GM12801 (cell line): Measurements from ENCODE around the gene RMND1.

Experiments
- TF ChIP-seq, protein P1 (sequence below): IDR thresholded peaks from one replicate; pipeline ENCODE4 v1.5.1; 2011; ENCODE audit warnings: control low read depth; ENCODE audit not compliant: insufficient read length; ENCODE audit errors: extremely low read depth

RMND1 gene

DNA sequence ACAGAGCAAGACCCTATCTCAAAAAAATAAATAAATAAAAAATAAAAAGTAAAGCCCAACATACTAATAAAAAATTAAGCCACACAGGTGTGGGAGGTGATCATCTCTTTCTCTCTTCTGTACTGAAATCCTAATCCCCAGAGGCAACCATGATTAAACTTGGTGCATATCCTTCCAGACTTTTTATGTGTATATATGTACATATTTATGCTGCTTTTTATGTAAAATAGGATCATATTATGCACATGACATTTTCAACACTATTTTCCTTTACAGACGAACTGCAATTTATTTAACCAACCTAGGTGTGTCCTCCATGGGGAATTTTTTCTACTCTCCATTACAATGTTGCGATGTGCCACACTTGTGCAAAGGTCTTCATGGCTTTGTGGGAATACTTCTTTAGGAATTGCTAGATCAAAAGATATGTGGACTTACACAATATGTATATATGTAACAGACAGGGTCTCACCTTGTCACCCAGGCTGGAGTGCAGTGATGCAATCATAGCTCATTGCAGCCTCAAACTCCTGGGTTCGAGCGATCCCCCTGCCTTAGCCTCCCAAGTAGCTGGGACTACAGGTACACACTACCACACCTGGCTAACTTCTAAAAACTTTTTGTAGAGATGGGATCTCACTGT lies 23.7 kb downstream of the RMND1 start:
- TF ChIP-seq, protein P1, sequence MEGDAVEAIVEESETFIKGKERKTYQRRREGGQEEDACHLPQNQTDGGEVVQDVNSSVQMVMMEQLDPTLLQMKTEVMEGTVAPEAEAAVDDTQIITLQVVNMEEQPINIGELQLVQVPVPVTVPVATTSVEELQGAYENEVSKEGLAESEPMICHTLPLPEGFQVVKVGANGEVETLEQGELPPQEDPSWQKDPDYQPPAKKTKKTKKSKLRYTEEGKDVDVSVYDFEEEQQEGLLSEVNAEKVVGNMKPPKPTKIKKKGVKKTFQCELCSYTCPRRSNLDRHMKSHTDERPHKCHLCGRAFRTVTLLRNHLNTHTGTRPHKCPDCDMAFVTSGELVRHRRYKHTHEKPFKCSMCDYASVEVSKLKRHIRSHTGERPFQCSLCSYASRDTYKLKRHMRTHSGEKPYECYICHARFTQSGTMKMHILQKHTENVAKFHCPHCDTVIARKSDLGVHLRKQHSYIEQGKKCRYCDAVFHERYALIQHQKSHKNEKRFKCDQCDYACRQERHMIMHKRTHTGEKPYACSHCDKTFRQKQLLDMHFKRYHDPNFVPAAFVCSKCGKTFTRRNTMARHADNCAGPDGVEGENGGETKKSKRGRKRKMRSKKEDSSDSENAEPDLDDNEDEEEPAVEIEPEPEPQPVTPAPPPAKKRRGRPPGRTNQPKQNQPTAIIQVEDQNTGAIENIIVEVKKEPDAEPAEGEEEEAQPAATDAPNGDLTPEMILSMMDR: no peak

- TF ChIP-seq, protein P1: no peak
These were observed 26.4 kb downstream of the RMND1 start for GRCh38 chr6:151425561-151425960.

DNA sequence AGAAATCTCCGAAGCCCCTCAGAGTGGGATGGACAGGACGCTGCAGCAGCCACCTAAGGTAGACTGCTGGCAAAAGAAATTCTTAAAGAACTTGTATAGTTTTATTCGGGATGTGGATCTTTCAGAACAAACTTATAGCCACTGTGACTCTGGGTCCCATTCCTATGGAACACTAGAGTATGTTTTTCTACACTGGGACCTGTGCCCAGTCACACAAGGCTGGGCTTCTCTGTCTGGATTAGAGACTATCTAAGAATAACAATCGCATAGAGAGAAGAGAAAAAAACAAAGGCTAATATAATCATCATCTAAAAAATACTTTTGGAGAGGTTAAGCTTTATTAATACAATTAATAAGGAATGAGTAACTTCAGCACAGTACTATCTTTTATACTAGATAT lies 28.9 kb downstream of the RMND1 start:
- TF ChIP-seq, protein P1: no peak

GRCh38 chr6:151417477-151417876 lies 34.4 kb downstream of the RMND1 start:
- TF ChIP-seq, protein P1: no peak

GRCh38 chr6:151414641-151415260 lies 37.2 kb downstream of the RMND1 start:
- TF ChIP-seq, protein P1: no peak

GRCh38 chr6:151413372-151414145 lies 38.4 kb downstream of the RMND1 start:
- TF ChIP-seq, protein P1: no peak

DNA sequence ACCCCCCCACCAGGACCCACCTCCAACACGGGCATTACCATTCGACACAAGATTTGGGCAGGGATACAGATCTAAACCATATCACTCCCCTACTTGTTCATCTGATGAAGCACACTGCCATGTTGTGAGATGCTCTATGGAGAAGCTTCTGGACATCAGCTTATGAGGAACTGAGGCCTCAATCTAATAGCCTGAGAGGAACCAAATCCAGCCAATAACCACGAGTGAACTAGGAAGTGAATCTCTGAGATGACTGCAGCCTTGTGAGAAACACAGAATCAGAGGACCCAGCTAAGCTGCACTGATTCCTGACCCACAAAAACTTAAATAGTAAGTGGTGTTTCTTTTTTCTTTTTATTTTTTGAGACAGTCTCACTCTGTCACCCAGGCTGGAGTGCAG lies 39.0 kb downstream of the RMND1 start:
- TF ChIP-seq, protein P1: no peak
